ENCODE results near the gene MMP19.

DNA sequence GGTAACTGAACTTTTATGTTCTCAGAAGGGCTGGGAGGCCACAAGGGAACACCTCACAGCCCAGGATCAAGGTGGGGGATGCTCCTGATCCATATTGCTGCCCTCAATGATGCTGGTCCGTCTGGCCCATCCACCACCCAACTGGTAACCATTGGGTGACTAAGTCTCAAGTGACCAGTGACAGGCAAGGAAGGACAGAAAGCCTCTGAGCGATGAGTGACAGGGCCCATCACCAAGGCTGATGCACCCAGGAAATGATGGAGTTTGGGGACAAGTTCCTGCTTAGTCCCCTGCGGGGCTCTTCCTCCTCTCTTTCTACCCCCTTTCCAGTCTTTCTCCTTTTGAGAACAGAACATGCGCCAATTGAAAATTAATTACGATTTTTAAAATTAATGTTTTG lies 2.6 kb upstream of the MMP19 start:
- TF ChIP-seq, protein P1, sequence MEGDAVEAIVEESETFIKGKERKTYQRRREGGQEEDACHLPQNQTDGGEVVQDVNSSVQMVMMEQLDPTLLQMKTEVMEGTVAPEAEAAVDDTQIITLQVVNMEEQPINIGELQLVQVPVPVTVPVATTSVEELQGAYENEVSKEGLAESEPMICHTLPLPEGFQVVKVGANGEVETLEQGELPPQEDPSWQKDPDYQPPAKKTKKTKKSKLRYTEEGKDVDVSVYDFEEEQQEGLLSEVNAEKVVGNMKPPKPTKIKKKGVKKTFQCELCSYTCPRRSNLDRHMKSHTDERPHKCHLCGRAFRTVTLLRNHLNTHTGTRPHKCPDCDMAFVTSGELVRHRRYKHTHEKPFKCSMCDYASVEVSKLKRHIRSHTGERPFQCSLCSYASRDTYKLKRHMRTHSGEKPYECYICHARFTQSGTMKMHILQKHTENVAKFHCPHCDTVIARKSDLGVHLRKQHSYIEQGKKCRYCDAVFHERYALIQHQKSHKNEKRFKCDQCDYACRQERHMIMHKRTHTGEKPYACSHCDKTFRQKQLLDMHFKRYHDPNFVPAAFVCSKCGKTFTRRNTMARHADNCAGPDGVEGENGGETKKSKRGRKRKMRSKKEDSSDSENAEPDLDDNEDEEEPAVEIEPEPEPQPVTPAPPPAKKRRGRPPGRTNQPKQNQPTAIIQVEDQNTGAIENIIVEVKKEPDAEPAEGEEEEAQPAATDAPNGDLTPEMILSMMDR (IDR thresholded peaks at IDR 0.05), result no peak
- TF ChIP-seq EP300 (IDR thresholded peaks at IDR 0.05), result no peak
